GM21367 (cell line): ENCODE measurements around the gene SH3RF3.
"Not testable (repeated sequence)": the region's sequence is repeated elsewhere in the genome, so short reads cannot be mapped to it uniquely, and the experiment has no call there.

Experiments
- ATAC-seq: cut with Tn5 transposase; IDR thresholded peaks from one replicate; pipeline ENCODE4 v1.9.1; 2021; ENCODE audit not compliant: unreplicated experiment

The SH3RF3 gene

DNA sequence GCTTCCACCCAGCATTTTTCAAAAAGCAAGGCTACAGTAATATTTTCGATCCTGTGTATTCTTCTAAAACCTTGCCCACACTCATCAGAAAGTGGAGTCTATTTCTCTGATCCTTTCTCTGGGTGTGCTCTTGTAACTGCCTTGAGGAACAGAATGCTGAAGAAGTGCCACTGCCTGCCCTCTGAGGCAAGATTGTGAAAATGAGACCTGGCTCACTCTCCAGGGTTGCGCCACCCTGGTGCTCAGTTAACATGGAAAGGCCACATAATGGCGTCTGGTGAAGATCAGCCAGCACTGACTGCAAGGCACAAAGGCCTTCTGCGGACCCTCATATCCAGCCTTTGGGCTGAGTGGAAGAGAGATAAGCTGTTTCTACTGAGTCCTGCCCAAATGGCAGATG is 11.2 kb upstream of the SH3RF3 start:
- no peak for ATAC-seq

DNA sequence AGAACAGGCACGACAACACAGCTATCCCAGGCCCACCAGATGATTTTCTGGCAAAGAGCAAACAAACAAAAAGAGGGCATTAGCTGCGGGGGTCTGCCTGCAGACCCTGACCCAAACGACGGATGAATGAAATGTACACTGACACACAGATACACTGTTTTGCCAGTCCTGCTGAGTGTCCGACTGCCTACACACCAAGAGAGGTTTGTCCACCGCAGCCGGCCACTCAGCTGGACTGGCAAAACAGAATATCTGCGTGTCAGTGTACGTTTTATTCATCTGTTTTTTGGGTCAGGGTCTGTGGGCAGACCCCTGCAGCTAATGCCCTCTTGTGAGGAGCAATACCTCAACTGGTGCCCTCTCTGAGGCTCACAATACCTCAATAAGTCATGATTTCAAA is 10.7 kb upstream of the SH3RF3 start:
- no peak for ATAC-seq

DNA sequence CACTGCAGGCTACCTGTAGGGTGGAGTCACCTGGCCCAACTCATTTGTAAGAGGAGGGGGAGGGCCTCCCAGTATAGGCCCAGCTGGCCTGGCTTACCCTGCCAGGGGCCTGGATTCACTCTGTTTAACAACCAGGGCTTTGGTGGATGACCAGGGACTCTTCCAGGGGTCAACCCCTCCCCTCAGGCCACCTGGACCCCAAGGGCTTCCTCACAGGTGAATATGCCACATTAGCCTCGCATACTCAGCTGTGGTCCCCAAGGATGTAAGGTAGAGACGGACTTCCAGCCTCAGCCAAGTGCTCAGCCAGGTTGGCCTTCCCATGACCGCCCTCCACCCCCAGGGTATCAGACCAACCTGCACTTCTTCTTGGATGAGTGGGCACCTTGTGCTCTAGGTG is 8.8 kb upstream of the SH3RF3 start:
- no peak for ATAC-seq

DNA sequence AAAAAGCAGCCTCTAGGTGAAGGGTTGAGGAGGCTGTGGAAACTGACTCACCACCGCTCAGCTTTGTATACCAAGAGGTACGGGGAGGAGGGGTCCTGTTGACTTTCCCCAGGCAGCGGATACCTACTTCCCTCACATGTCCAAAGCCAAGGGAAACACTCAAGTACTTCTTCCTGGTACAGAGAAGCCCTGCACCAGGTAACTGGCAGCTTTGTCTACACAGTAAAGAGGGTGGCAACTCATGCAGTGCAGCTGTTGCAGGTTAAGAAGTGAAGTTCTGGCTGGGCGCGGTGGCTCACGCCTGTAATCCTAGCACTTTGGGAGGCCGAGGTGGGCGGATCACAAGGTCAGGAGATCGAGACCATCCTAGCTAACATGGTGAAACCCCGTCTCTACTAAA is 8.3 kb upstream of the SH3RF3 start:
- not testable (repeated sequence) for ATAC-seq

DNA sequence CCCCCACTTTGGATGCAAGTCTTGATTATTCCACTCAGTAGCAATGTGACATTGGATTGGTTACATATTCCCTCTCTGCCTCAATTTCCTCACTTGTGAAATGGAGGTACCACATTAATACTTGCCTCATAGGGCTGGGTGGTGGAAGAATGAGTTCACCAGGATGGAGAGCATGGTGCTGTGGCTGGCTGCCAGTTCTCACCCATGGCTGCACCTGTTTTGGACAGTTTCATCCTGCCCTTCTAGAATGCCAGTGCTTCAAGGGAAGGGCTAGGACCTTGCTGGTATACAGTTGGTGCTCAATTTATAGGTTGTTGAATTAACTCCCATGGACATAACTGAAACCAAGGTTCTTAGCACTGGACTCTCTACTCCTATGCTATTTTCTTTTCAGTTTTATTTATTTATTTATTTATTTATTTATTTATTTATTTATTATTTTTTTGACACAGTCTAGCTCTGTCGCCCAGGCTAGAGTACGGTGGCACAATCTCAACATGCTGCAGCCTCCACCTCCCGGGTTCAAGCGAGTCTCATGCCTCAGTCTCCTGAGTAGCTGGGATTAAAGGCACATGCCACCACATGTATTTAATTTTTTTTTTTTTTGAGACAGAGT is 5.3 kb upstream of the SH3RF3 start:
- no peak for ATAC-seq

DNA sequence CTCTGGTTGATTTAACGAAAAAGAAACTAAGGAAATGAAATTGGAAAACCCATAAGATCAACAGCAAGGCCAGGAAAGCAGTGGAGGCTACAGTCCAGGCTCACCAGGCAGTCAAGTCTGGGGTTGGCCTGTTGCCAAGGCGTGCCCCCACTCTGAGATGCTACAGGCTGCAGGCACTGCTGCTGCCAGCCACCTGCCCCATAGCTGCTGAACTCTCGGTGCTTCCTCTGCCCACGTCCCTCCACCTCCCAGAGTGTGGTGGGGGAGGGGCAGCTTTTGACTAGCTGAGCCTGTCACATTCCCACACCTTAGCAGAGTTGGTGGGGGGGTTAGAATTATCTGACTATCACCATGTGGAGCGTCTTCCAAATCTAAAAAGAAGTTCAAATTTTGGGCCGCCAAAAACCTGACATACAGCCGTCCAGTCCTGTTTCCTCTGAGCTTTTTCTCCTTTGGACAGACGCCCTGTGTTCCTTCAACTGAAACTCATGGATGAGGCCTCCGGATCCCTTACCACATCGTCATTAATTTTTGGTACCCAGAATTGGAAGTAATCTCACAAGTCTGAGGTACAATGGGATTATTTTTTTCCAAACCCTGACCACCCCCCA is 3.9 kb upstream of the SH3RF3 start:
- no peak for ATAC-seq

DNA sequence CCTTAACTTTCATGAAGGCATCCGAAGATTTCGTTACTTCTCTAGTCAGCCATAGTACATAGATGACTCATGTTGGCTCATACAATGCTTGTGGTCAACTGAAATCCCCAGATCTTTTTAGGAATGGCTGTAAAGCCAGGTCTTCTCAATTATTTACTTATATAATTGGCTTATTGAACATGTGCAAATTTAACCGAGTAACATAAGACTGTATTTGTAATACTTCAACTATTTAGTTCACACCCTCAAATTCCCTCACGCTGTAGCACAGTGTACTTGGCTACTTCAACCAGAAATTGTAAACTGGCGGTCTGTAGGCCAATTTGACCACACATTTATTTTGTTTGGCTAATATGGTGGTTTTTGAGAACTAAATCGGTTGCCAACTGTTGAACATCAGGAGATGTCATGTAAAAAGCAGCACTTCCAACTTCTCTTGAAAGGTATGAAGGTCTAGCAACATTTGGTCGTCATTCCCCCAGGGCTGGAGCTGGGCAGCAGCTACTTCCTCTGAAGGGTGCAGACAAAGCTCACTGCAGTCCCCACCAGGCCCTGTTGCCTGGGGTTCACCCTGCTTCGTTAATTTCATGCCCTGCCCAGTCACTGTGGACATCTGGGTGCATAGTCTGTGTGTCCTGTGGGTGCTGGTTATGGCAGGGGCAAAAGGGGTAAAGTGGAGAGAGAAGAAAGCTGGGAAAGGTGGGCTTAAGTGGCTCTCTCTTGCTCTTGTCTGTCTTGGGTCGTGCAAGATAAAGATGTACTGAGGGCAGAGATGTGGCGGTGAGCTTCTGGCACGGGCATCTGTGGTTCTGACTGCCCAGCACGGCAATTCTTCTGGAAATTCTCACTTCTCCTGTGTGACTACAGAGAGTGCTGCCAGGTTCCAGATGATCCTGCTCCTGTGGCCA is 3.2 kb upstream of the SH3RF3 start:
- ATAC-seq, result no peak

DNA sequence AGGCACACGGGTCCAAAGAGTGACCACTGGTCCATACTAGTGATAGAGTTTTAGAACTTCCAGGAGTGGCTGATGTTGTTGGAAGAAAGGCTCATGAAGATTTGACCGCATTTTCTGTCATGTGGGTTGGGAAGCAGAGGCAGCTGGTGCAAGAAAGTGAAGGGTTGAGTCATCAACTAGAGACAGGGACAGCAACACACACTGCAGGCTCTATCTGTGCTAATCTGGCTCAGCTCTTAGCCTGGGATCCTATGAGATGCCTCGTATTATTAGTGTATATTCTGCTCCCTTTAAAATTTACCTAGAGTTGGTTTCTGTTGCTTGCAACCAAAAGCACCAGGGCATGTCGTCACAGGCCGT is 2.5 kb upstream of the SH3RF3 start:
- no peak for ATAC-seq

DNA sequence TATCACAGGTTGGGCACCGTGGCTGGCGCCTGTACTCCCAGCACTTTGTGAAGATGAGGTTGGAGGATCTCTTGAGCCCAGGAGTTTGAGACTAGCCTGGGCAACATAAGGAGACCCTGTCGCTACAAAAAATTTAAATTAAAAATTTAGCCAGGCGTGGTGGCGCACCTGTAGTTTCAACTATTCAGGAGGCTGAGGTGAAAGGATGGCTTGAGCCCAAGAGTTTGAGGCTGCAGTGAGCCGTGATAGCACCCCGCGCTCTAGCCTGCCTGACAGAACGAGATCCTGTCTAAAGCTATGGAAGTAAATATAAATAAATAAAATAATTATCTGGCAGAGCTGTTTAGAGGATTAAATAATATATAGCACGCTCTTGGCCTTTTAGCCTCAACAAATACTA is 1.4 kb upstream of the SH3RF3 start:
- no peak for ATAC-seq

DNA sequence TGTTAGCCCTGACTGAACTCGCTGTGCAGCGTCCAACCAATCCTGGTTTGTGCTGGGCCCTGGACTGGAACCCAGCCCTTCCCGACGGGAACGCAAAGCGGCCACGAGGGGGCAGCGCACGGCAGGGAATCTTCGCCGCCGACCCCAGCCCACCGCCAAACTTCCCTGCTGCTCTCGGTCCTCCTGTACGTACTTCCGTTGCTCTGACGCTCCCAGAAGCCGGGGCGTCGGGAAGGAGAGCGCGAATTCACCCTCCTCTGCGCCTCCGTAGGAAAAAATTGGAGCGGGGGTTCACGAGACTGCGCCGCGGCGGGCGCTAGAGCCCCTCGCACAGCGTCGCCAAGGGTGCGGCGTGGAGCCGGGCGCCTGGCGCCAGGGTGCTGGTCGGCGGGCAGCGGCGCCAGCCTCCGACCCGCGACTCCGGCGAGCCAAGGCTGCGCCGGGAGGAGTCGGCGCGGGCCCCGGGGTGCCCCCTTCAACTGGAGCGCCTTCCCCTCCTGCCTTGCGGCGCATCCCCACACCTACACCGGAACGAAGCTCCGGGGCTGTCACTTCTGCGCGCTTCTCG is 873 bp upstream of the SH3RF3 start:
- ATAC-seq, result no peak

DNA sequence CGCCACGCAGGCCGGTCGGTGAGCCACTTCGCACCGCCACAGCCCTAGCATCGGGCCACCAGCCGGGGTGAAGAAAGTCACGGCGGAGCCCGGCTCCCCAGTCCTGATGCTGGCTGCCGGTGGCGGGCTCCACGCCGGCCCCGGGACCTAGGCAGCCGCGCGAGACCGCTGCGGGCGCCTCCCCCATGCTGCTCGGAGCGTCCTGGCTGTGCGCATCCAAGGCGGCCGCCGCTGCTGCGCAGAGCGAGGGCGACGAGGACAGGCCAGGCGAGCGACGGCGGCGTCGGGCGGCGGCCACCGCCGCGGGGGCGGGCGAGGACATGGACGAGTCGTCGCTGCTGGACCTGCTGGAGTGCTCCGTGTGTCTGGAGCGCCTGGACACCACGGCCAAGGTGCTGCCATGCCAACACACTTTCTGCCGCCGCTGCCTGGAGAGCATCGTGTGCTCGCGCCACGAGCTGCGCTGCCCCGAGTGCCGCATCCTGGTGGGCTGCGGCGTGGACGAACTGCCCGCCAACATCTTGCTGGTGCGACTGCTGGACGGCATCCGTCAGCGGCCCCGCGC is 433 bp downstream of the SH3RF3 start:
- no peak for ATAC-seq

DNA sequence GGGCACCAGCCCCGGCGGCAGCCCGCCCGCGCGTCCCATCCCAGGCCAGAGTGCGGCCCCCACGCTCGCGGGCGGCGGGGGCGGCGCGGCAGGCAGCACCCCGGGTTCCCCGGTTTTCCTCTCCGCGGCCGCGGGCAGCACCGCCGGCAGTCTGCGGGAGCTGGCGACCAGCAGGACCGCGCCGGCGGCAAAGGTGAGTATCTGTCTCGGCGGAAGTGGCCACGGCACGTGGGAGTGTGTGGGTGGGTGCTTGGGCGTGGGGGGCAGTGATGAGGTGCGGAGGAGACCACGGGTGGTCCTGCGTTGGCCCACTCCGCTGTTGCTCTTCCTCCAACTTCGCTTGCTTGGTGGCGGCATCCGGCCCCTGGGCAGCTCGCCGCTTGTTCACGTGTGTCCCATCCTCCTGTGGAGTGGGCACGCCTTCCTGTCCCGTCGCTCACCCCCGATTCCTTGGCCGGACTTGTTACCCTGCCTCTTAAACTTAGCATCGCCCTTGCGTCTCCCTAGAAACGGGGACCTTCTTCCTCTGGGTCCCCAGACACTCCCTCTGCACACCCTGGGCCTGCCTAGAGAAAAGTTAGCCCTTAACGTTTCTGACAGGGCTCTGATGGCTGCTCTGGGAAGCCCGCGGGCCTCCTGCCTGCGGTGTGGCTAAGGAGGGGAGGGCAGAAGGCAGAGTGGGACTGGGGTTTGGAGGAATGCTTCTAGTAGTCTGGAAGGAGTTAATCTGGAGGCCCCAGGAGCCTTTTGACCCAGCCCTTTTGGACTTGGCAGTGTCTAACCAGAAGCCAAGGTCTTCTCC is 1.1 kb downstream of the SH3RF3 start:
- ATAC-seq, result no peak

DNA sequence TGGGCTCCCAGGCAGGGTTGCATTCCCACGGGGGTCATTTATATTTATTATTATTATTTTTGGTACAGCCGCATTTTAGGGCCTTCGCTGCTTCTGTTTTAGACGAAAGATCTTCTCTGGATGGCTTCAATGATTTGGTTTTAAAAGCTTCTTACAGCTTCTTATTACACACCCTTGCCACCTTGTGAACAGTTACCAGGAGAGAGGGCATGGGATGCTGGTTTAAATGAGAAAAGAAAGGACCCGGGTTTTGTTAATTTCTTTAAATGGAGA is 1.7 kb downstream of the SH3RF3 start:
- ATAC-seq, result no peak

DNA sequence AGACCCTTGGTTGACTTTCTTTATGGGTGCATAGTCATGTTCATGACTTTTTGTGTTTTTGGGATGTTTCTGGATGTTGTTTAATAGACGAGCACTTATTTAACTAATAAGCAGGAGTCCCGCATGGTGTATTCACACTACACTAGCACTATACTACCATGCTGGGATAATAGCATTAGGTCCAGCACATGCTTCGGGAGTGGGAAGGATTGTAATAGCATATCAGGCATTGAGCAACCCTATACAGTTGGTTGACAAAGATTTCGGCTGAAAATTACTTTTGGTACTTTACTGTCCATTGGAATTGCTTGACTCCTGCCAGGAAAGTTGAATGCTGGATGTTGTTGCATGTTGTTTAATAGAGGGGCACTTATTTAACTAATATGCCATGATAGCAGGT is 2.8 kb downstream of the SH3RF3 start:
- no peak for ATAC-seq

DNA sequence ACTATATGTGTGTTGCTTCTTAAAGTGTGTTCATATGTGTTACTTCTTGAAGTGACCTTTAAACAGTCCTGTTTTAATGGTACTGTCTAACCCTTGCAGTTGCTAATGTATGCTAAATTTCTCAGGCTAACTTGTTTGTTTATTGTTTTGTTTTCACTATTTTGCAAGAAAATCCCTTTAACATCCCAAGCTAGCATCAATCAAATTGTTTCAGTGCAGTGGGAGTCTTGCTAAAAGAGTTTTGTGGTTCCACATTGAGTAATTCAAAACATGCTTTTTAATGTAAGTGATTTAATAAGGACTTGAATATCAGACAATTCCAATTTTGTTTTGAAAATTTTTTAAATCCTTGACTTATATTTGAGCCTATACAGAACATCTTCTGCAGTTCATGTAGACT is 3.6 kb downstream of the SH3RF3 start:
- ATAC-seq, result no peak

DNA sequence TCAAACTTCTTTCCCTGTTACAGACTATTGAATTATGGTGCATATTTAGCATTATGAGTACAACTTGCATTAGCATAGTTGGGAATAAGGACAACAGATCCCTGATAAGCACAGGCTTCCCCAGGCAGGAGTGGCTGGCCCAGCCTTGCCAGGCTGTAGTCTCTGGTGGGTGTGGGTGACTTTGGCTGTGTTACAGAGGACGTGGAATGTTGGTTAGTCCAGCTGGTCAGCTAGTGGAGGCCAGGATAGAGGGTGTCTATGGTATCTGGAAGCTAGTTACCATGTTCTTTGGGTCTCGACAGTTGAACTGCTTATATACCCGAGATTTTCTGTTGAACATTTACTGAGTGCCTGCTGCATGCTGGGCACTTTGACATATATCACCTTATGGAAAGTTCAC is 4.7 kb downstream of the SH3RF3 start:
- ATAC-seq, result no peak

DNA sequence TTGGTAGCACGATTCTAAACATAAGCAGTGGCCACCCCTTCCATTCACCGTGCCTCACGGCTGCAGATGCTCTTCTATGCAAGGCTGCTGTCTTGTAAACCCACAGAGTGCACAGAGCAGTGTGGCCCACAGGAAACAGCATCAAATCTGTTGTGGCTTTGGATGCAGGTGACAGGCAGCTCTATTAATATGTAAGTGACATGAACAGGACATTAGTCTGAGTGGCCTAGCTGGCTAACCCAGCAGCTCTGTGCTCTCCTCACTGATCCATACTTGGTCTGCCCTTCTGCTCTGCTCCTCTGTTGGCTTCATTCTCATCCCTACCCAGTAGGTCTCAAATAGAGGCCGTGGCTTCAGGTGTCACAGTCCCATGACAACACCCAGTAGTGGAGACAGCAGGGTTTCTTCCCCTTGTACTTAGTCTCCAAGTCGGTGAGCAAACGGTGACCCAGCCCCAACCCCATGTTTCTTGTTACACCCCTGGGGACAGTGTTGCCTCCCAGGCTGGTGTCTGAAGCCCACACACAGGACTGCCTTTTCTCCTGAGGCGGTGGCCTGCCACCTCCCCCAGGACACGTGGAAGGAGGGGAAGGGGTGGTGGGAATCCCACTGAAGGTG is 5.8 kb downstream of the SH3RF3 start:
- ATAC-seq, result no peak

DNA sequence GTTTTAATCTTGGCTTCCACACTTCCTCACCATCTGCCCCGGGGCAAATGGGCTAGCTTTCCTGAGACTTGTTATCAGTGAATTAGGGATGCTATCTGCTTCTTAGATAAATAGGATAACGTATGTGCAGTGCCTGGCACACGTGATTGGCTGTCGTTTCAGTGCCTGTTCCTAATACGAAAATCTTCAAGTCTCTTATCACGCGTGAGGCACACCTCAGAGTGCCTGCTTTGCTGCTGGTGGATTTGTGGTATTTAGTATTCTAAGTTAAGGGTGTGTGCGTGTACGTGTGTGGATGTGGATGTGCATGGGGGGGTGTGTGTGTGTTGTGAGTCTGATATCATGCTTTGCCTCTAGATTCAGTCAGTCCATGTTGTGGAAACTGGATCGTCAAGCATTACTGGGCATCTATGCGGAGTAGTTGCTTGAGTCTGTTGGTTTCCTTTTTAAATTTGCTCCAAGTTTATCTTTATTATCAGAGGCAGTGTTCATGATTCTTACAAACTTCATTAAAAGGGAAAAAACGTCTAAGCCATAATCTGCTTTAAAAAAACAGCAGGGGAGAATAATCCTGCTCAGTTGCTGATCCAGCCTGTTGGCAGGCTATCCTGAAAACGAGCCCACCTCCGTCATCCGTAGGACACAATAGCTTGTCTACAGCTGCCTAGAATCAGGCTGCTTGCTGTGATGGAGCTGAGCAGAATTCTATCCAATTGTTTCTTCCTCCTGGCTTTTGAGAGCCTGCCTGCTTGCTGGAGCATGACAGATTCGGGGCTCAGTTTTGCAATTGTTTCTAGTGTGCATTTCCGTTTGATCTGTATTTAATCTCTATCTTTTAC is 6.6 kb downstream of the SH3RF3 start:
- ATAC-seq, result no peak

DNA sequence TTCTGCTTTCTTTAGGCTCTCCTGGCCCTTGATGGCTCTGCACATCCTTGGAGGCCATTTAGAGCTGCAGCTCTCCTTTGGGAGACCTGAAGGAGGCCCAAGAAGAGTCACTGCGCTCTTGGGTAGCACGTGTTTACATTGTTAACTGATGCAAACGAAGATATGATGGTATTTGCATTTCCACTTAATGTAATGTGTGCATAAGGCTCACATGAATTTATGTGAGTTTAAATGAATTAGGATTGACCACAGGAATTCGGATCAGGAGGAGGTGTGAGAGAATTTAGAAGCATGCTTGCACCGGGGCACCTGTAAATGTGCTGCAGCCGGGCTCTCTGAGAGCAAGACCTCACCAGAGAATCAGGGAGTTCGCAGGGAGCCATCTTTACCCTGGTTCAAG is 7.5 kb downstream of the SH3RF3 start:
- ATAC-seq, result no peak

DNA sequence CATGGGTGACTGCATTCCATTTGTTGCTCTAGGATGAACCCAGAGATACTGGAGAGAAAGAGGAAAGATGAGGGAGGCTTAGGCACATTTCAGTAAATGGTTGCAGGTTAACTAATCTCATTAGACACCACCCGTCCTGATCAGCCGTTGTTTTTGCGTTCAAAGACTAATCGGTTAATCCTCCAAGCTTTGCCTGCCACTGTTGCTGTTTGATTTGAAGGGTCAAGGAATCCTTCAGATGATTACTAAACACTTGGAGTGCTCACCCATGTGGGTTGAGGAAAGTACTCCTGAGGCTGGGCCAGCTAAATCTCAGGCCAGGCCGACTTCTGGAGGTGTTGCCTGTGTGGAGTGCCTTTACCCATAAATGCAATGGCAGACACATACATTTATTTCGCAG is 8.6 kb downstream of the SH3RF3 start:
- no peak for ATAC-seq
